Suppressor macrophage (primary cell): ENCODE results near the gene PHF2.

Experiments
- DNase-seq, 4 experiments: peaks; one replicate each; pipeline ENCODE4 v3.0.0-alpha.2; 2020 to 2022

Gene PHF2

DNA sequence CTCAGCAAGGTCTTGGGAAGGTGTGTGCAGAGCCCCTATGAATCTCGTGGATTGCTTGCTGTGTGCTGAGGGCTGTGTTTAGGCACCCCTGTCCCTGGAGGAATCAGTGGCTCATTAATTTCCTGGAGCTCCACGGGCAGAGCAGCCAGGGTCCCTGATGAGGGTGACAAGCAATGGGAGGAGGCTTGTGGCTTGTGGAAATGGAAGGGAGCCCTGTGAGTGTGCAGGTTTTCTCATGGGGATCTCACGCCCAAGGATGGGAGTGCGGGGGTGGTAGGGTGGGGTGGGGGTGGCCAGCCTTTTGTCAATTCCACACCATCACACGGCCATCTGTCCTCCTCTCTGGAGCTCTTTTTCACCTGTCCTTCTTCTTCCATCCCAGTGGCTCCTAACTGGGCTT, 25.3 kb downstream of the PHF2 start:
- no peak for DNase-seq

DNA sequence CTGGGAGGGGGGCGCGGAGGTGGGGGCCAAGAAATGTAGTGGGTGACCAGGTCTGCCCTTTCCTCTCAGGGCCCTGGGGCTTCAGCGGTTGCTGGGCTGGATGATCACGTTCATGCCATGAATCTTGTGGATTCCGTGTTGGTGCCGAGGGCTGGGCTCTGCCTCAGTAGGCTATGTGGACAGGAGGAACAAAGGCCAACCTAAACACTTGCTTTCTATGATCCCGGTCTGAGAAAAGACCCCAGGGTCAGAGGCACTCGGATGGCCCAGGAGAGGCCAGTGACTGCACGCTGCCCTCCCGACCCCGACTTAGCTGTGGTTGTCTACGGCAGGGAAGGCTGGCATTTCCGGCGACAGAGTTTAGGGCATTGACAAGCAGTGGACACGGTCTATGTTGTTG, 26.6 kb downstream of the PHF2 start:
- DNase-seq, result no peak

DNA sequence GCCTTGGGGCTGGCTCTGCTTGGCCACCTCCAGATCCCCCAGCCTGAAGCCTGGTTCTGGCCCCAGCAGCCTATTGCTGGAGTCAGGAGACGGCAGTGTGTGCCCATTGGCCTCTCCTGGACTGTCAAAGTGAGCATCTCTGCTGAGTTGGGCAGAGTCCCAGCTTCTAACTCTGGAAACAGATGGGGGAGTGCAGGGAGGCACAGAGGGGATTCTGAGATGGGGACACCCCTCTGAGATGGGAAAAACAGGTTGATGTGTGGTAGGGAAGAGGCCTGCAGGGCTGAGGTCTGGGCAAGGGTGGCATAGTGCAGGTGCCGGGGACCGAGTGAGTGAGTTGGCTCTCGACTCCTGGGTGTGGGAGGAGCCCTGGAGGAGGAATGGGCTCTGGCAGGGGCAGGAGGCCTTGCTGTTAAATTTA, 27.5 kb downstream of the PHF2 start:
- no peak for DNase-seq

DNA sequence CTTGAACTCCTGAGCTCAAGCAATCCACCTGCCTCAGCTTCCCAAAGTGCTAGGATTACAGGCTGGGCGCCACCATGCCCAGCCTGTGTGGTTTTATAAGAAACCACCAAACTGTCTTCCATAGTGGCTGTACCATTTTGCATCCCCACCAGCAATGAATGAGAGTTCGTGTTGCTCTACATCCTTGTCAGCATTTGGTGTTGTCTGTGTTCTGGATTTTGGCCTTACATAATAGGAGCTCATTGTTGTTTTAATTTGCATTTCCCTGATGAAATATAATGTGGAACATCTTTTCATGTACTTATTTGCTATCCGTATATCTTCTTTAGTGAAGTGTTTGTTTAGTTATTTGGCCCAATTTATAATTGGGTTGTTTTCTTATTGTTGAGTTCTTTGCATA, 29.8 kb downstream of the PHF2 start:
- DNase-seq, result no peak

DNA sequence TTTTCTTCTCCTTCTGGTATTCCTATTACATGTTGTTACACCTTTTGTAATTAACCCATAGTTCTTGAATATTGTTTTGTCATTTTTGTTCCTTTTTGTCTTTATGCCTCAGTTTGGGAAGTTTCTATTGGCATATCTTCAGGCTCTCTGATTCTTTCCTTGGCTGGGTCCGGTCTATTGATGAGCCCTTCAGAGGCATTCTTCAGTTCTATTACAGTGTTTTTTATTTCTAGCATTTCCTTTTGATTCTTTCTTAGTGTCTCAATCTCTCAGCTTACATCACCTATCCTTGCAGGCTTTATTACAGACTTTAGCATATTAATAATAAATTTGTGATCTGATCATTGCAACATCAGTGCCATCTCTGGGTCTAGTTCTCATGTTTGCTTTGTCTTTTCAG, 33.8 kb downstream of the PHF2 start:
- DNase-seq, result no peak

DNA sequence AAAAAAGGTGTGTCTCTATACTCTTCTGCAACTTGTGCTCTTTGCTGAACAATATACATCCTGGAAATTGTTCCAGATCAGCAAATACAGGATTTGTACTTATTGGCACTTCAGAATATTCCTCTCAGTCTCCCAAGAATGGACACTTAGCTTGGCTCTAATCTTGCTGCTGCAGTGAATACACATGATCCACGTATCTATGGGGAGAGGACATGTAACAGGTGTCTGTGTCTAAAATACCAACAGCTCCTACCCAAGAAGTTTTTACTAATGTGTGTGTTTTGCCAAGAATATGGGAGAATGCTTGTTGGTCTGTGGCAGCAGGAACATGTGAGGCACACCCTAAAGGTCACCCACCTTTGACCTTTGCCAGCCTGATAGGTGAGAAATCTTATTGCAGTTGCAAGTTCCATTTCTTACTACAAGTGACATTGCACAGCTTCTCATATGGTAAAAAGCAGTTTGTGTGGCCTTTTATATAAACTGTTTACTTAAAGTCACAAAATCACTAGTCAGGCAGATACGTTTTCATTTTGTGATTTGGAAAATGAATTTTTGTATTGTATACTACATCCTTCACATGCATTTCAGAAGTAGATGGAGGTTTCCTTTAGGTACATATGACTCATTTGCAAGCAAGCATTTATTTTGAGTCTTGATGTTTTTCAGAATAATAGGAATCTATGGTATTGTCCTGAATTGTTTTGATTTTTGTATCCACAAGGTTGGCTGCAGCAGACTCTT, 35.8 kb downstream of the PHF2 start:
- no peak for DNase-seq

DNA sequence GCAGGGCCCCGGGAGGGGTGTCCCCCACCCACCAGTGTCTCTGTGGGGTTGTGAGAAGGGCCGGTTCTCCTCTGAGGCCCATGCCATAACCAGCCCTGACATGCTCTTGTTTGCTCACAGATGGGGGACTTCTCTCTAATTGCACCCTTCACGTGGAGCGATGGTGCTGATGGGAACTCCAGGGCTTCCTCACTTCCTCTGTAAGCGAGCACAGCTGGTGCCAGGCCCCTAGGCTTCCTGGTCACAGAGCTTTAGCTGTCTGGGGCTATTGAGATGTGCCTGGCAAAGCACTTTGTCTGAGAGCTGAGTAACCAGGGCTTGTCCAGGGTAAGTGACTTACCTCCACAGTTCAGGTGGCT, 36.4 kb downstream of the PHF2 start:
- DNase-seq, result peak in 3 of 4 experiments; percentile 9 to 49 (median 41)

DNA sequence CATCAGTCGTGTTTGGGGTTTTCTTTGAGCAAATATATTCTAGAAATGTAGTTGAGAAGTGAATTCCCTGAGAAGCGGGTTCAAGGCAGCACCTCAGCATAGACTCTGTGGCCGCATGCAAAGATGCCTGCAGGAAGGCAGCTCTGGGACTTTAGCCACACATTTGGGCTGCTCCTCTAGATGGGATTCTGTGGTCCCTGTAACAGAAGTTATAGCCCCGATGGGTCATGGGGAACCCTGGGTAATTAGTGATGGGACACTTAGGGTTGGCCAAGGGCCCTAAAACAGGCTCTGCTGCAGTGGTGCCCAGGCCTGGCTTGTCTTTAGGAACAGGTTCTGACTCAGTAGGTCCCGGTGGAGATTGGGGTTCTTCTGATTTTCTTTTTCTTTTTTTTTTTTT, 36.8 kb downstream of the PHF2 start:
- no peak for DNase-seq

DNA sequence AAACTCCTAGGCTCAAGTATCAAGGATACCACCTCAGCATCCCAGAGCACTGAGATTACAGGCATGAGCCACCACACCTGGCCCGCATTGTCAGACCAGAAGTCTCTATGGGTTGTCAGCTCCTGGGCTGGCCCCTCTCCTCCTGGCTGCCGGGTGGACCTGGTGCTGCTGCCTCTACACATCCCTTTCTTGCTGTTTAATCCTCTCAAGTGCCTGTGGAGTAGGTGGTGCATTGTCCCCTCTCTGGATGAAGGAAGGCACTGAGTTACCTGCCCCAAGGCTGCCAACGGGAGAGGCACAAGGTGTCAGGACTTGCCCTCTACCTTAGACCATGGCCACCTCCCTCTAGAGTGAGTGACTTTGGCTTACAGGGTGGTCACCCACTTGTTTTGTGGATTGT, 37.4 kb downstream of the PHF2 start:
- no peak for DNase-seq

DNA sequence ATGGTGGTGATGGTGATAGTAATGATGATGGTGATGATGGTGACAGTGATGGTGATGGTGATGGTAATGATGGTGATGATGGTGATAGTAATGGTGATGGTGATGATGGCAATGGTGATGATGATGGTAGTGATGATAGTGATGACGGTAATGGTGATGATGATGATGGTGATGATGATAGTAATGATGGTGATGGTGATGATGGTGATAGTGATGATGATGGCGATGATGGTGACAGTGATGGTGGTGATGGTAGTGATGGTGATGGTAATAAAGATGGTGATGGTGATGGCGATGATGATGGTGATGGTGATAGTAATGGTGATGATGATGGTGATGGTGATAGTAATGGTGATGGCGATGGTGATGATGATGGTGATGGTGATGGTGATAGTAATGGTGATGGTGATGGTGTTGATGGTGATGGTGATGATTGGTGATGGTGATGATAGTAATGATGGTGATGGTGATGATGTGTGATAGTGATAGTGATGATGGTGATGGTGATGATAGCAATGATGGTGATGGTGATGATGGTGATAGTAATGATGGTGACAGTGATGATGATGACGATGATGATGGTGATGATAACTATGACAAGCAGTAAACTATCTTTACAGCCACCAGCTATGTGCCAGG, 38.6 kb downstream of the PHF2 start:
- no peak for DNase-seq

DNA sequence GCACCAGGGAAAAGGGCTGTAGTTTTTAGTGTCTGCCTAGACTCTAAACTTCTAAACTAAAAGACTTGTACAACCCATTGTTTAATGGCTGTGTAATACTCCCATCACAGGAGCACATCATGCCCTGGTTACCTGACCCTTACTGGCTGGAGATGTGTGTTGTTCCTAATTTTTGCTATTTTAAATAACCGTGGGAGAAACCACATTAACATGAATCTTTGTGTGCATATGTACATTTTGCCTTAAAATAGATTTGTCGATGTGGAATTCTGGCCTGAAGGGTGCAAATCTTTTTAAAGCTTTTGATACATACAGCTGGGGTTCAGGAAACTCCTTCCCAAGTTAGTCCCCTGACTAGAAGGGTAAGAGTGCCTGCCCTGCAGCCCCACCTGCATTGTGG, 39.7 kb downstream of the PHF2 start:
- DNase-seq, result no peak

DNA sequence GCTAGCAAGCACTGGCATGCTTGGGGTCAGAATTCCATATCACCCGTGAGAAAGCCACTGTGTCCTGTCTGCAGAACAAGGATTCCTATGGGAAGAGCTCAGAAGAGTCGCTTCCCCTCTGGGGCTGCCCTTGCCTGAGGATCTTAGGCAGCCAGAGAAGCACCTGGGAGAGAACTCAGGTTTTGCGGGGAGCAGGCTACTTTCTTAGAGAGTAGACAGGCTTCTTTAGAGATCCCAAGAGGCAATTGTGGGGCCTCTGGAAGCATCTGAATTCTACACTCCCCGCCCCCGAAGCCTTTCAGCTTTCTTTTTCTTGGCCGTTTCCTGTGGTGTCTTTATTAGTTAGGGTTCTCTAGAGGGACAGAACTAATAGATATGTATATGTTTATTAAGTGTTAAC, 40.9 kb downstream of the PHF2 start:
- DNase-seq, result no peak

DNA sequence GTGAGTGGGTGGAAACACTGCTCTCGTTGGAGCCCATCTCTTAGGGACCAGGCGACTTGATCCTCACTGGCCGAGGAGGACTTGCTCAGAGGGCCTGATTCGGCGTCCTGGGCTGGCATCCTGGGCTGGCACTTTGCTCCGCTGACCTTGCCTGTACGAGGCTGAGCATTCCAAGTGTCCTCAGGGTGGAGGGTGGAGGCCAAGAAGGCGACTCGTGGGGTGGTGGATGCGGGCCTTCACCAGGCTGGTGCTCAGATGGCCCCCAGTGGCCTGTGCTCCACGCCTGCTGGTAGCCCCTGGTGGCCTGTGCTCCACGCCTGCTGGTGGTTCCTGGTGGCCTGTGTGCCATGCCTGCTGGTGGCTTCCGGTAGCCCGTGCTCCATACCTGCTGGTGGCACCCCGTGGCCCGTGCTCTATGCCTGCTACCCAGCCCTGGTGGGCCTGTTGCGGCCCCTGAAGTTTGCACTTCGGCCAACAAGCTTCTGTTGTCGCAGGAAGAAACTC, 42.9 kb downstream of the PHF2 start:
- no peak for DNase-seq

DNA sequence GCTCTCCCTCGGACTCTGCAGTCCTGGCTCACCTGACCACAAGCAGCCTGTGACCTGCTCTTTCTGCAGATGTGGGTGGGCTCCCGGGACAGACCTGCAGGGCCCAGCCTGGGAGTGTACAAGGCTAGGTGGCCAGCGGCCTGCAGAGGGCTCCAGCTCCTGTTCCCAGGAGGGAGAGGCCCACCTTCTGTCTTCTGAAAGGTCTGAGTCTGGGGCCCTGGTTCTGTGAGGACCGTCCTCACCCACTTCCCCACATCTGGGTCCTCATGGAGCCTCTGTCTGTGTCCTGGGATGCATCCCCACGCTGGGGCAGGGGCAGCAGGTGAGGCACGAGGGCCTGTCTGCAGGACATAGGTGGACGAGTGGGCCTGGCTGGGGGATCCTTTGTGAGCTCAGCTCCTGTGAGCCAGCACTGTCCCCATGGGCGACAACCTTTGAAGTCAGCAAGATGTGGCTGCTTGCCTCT, 43.7 kb downstream of the PHF2 start:
- DNase-seq, result no peak

DNA sequence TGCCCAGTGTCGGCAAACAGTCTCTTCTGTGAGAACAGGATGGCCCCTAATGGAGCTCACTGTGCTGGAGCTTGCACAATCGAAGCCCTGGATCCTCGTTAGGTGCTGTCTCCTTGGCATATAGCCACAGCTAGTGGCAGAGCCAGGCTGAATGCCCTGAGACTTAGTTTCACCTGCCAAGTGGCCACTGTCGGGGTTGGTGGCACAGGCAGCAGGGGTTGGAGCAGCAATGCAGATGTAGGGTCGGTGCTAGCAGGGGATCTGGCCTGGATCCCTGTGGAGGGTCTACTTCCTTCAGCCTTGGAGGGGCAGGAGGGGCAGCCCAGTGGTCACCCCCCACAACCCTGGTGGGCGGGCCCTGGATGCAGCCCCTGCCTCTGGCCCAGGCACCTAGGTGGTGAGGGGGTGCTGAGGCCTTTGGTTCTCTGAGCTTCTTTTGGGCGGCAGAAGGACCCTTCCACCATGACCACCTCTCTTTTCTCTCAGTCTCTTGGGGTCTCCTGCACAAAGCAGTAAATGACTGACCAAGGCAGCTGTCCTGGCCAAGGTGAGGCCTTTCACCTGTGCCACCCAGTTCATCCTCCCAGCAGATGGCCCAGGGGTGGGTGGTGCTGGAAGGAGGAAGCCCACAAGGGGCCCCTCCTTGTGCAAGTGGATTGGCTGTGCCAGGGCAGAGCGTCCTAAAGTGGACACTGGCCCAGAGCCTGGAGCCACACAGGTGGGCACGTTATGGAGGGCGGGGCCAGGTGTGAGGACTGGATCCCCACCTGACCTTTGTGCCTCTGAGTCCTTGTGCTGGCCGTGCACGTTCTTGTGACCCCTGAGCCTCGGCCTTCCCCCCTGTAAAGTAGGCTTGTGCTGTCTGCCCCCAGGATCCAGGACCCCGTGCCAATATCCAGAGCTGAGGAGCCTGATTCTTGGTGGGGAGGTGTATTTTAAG, 44.8 kb downstream of the PHF2 start:
- DNase-seq, result no peak

DNA sequence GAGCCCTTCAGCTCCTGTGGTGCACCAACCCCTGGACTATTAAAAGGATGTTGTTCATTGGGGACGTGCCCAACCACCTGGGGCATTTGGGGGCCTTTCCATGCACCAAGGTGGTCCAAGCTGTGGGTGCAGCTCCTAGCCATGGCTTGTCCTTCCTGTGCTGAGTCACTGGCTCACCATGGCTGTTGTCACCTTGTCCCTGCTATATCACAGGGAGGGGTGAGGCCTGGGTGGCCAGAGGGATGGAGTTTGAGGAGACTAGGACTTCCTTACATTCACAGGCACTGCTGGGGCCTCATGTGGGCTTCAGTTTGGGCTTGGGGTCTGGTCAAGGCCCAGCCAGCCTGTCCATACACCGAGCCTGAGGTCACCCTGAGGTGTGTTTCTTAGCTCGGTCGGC, 45.5 kb downstream of the PHF2 start:
- DNase-seq, result no peak

DNA sequence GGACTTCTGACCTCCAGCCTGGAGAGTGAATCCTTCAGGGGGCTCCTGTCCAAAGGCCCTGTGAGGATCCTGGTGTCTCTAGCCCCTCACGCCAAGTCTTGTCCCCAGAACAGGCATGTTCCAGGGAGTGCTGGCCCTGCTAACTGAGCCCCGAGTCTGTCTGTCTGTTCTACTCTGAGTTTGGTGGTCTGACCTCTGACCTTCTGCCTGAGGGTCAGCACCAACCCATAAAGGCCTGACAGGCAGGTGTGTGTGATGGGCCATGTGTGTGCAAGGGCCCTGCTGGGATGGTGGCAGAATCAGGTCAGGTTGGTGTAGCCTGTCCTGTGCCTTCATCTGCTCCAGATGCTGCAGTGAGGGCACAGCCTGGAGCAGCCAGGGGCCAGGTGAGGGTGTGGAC, 46.3 kb downstream of the PHF2 start:
- no peak for DNase-seq

DNA sequence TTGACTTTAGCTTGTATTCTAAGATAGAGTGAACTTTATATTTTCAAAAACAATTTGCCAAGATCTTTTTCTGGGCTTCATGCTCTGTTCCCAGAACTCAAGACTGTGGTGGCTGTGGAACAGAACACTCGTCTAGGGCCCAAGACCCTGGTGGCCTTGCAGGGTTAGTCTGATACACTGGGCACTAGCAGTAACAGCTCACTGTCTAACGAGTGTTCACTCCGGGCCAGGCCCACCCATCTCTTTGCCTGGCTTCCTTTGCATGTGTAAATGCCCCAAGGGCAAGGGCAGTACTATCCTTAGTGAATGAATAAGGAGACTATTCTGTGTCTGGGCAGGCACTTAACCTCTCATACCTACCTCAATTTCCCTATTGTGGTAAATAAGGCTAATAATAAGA, 47.4 kb downstream of the PHF2 start:
- no peak for DNase-seq

DNA sequence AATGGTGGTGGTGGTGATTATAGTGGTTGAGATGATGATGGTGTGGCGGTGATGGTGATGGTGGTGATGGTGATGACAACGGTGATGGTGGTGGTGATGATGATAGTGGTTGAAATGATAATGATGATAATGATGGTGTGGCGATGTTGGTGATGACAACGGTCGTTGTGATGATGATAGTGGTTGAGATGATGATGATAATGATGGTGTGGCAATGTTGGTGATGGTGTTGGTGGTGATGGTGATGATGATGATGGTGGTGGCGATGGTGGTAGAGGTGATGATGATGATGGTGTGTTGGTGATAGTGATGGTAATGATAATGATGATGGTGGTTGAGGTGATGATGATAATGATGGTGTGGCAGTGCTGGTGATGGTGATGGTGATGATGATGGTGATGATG, 48.0 kb downstream of the PHF2 start:
- no peak for DNase-seq

DNA sequence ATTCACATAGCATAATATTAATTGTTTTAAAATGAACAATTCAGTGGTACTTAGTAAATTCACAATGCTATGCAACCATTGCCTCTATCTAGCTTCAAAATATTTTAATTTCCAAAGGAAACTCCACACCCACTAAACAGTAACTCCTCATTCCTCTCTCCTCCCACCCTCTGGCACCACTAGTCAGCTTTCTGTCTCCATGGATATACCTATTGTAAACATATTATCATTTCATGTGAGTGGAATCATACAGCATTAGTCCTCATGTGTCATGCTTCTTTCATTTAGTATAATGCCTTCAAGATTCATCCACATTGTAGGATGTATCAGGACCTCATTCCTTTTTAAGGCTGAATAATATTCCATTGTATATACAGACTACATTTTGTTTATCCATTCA, 48.6 kb downstream of the PHF2 start:
- DNase-seq, result no peak

DNA sequence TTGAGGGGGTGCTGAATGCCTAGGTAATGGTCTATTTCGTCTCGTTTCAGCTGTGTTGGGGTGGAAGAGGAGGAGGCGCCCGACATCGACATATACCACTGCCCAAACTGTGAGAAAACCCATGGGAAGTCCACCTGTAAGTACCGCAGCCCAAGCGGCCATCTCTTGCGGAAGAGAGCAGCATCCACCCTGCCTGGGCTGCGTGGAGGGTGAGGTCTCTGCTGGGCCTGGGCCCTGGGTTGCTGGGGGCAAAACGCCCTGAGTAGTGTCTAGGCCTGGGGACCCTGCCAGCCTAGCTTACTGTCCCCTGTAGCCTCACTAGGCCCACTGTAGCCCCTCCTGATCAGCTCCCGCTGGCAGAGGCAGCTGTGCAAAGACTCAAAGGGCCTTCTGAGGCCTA, 53.5 kb downstream of the PHF2 start:
- no peak for DNase-seq

DNA sequence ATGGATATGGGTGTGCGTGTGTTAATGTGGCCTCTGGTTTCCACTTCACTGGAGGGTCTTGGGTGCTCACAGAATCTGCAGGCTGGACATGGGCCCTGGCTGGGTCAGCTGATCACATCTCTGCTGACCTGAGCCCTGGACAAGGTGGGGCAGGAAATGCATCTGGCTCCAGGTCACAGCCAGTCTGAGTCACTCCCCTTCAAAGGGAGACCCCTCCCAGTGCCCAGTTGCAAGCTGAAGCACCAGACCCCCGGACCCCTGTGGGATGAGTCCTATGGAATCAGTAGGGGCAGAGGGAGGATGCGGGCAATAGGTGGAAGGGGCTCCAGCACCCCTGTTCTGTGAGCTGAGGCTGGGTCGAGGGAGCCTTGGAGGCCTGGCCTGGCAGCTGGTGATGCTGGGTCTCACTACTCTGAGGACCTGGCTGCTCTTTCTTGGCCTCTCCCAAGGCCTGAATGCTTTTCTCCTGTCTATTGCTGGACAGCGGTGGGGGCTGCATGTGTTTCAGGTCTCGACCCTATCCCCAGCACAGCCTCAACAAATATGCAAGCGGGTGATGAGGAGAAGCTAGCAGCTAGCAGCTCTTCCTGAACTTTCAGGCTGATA, 54.5 kb downstream of the PHF2 start:
- no peak for DNase-seq
